Lower leg skin (tissue), 4 donors: ENCODE data around the gene ATP9A. TPM values are rescaled to one million over a fixed set of nuclear protein-coding genes. Genes with fewer than 3 reads are reported as not detected.

Experiments
- DNase-seq, 2 donors: peaks; one replicate each; pipeline ENCODE4 v3.0.0-alpha.2; 2019; ENCODE audit warnings: low spot score in 2 of 2
- H3K4me3 ChIP-seq: fragments of 200-600 bp; sonication (generic); 2 replicates; pipeline ENCODE4 v1.5.1; 2017; ENCODE audit warnings: mild to moderate bottlenecking, low read depth; ENCODE audit not compliant: poor library complexity, severe bottlenecking
- POLR2A ChIP-seq, 2 donors: fragments of 450-650 bp; IDR thresholded peaks; one replicate each; pipeline ENCODE4 v1.6.1; 2016 to 2017; ENCODE audit warnings: antibody characterized with exemption in 2 of 2, mild to moderate bottlenecking in 1 of 2, moderate library complexity in 1 of 2
- WGBS, 2 donors: methylation state at CpG; one replicate each; pipeline ENCODE4 v1.1.5; 2018; 5-methylcytosine and 5-hydroxymethylcytosine counted together
- intact Hi-C: fragments of 100-400 bp; cut with DNase I; formaldehyde crosslinking; loops from one replicate; pipeline ENCODE4 v1.15.0; 2023; ENCODE audit warnings: low total_unique reads
- total RNA-seq, 4 donors: library from RNA; depleted of rRNA; stranded (reverse); fragments of >200 nt; gene quantifications; one replicate each; pipeline ENCODE4 v1.1.0, GENCODE V29; 2016
- TF ChIP-seq, protein P1 (sequence below), 3 donors: fragments of 450-650 bp; IDR thresholded peaks; one replicate each; pipeline ENCODE4 v1.5.1; 2016; ENCODE audit warnings: antibody characterized with exemption in 3 of 3, mild to moderate bottlenecking in 3 of 3, moderate library complexity in 2 of 3

The ATP9A gene
- total RNA-seq, 4 donors from 2014 or later = 14.1 to 23.6 (median 16.1) TPM

DNA sequence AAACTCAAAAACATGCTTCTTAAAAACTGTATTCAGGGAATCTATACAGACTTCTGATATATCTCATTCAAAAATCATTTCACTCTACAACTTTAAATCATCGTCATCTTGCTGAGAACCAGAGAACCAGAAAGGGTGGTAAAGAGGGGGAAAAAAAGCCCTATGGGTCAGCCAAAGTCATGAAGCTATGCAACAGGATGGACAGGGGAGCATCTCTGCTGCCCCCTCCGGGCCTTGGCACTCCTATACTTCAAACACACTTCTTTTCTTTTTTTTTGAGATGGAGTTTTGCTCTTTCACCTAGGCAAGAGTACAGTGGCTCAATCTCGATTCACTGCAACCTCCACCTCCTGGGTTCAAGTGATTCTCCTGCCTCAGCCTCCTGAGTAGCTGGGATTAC is 152.1 kb downstream of the ATP9A start:
- intact Hi-C loops = no loop called here

DNA sequence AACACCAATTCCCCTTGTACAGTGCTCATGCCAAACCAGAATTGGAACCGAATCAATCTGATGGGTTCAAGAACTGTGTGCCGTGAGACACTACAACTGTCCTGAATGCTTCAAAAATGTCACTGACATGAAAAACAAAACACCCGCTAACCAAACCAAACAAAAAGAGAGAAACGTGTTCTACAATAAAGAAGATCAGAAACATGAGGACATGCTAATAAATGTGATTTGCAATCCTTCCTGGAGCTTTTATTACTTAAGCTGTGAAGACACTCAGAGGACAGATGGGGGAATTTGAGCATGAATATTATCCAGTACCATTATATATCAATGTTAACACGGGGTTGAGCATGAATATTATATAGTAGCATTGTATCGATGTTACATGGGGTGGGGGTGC is 153.5 kb downstream of the ATP9A start:
- WGBS, 2 donors = 54 to 65% methylated on average over 6 of the region's 6 CpGs
- DNase-seq = no peak
- intact Hi-C loops = no loop called here
- H3K4me3 ChIP-seq = no peak overlapping the region
- no peak for TF ChIP-seq POLR2A (IDR thresholded peaks at IDR 0.05)

More for the DNA sequence above, 152.1 kb downstream of the ATP9A start:
- DNase-seq = no peak
- no peak overlapping the region for H3K4me3 ChIP-seq
- TF ChIP-seq, protein P1, sequence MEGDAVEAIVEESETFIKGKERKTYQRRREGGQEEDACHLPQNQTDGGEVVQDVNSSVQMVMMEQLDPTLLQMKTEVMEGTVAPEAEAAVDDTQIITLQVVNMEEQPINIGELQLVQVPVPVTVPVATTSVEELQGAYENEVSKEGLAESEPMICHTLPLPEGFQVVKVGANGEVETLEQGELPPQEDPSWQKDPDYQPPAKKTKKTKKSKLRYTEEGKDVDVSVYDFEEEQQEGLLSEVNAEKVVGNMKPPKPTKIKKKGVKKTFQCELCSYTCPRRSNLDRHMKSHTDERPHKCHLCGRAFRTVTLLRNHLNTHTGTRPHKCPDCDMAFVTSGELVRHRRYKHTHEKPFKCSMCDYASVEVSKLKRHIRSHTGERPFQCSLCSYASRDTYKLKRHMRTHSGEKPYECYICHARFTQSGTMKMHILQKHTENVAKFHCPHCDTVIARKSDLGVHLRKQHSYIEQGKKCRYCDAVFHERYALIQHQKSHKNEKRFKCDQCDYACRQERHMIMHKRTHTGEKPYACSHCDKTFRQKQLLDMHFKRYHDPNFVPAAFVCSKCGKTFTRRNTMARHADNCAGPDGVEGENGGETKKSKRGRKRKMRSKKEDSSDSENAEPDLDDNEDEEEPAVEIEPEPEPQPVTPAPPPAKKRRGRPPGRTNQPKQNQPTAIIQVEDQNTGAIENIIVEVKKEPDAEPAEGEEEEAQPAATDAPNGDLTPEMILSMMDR (IDR thresholded peaks at IDR 0.05) = no peak
- TF ChIP-seq POLR2A (IDR thresholded peaks at IDR 0.05) = no peak
- 90 to 92% methylated on average over 3 of the region's 3 CpGs for WGBS, 2 donors

DNA sequence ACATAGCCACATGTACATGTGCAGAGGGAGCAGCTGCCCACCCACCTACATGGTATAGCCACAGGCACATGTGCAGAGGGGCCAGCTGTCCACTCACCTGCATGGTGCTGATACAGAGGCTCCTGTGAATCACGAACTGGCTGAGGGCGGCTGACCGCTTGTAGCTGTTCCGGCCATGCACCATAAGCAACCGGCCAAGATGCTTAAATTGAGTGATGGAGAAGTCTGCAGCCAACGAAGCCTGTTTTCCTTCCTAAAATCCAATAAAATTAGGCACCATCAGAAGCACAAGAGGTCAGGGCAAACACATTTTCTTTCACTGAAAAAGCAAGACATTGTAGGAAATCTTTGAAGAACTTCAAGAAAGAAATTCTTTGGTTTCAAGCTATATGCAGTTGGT is 154.6 kb downstream of the ATP9A start:
- intact Hi-C loops = no loop called here
- no peak overlapping the region for H3K4me3 ChIP-seq
- no peak for DNase-seq
- 93 to 94% methylated on average over 6 of the region's 6 CpGs for WGBS, 2 donors
- TF ChIP-seq, protein P1 (IDR thresholded peaks at IDR 0.05) = no peak
- TF ChIP-seq POLR2A (IDR thresholded peaks at IDR 0.05) = no peak

DNA sequence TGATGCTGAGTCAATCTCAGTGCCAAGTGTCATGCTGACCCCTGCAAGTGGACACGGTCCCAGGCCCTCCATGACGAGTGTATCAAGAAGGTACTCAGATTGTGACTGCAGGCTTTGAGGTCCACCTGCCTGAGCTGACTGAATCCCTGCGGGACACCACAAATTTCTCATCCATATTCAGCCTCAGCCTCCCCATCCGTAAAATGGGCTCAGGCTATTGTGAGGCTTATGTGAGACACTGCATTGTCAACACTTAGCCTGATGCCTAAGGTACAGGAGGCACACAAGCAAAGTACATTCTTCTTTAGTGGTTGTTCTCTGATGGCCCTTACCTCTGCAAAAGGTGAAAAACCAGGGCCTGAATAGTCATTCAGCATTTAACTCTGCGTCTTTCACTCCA is 155.3 kb downstream of the ATP9A start:
- WGBS, 2 donors = 90 to 96% methylated on average over 5 of the region's 5 CpGs
- no peak for DNase-seq
- TF ChIP-seq, protein P1 (IDR thresholded peaks at IDR 0.05) = no peak
- TF ChIP-seq POLR2A (IDR thresholded peaks at IDR 0.05) = no peak
- no peak overlapping the region for H3K4me3 ChIP-seq
- intact Hi-C loops = no loop called here

DNA sequence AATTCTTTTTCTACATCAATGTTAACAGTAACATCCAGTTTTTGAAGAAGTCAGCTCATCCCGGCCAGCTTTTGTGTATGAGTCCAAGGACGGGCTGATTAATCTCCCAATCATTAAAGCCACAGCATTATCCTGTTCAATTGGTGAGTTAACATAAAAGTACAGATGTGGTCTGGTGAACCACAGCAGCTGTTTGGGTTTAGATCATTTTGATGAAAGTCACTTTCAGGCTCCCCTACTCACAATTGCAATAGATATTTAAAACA is 156.6 kb downstream of the ATP9A start:
- TF ChIP-seq, protein P1 (IDR thresholded peaks at IDR 0.05) = no peak
- TF ChIP-seq POLR2A (IDR thresholded peaks at IDR 0.05) = no peak
- DNase-seq = no peak
- H3K4me3 ChIP-seq = no peak overlapping the region
- intact Hi-C loops = no loop called here
- WGBS, 2 donors = 68 to 76% methylated on average over 2 of the region's 2 CpGs

DNA sequence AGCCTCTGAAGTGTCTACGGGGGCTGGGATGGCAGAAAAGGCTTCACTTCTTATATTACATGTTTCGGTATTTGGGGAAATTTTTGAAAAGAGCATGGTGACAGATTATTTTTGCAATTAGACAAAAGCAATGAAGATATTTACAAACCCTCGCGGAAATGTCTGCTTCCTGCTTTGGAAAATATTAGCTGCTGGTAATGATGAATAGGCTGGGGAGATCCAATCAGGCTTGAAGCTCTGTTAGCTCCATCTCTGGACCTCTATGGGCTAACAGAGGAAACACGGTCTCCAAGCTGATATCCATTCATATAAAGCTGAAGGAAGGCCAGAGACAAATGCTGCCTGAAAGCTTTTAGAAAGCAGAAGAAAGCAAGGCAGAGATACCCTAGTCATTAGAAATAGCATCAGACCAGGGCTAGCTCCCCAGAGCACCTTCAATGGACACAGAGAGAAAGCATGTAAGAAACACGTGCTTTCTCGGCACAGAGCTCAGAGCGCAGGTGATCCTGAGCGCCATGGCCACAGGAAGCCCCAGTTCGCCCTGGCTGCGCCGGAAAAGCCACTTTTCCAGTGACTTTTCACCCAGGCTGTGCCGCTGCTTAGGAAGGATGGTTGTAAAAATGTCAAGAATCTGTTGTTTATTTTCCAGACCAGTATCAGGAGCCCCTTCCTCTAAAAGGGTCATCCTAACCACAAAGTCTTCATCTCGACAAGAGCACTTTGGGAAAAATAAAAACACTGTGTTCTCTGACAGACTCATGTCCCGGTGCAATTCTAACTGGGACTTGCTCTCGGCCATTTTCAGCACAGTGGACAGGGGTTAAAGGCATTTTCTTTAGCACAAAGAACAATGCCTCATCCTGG is 157.2 kb downstream of the ATP9A start:
- no peak for TF ChIP-seq POLR2A (IDR thresholded peaks at IDR 0.05)
- DNase-seq = no peak
- WGBS, 2 donors = 74 to 86% methylated on average over 16 of the region's 16 CpGs
- H3K4me3 ChIP-seq = no peak overlapping the region
- intact Hi-C loops = no loop called here

DNA sequence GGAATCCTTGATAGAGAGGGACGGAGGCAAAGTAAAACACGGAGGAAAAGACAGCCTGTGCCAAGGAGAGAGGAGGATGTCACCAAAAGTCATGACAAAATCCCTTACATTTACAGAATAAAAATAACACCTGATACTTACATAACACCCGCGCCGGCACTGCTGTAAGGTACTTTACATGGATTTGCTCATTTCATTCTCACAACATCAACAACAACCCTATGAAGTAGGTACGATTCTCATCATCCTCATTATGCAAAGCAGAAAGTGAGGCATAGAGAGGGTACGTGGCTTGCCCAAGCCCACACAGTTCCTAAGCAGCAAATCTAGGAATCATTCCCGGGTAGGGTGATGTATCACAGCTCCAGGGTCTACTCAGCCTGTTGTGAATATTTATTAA is 158.1 kb downstream of the ATP9A start:
- no peak overlapping the region for H3K4me3 ChIP-seq
- intact Hi-C loops = no loop called here
- no peak for DNase-seq
- TF ChIP-seq POLR2A (IDR thresholded peaks at IDR 0.05) = no peak
- TF ChIP-seq, protein P1 (IDR thresholded peaks at IDR 0.05) = no peak
- 84% methylated on average over 8 of the region's 8 CpGs for WGBS, 2 donors
